Measurements from ENCODE around the gene CILP2. TPM values are rescaled to one million over a fixed set of nuclear protein-coding genes. Genes with fewer than 3 reads are reported as not detected.

The CILP2 gene
- total and polyA plus RNA-seq, 2 donors (not counting 1 experiment from before 2014, with no cell fraction given) = 0.10 to 0.66 TPM

DNA sequence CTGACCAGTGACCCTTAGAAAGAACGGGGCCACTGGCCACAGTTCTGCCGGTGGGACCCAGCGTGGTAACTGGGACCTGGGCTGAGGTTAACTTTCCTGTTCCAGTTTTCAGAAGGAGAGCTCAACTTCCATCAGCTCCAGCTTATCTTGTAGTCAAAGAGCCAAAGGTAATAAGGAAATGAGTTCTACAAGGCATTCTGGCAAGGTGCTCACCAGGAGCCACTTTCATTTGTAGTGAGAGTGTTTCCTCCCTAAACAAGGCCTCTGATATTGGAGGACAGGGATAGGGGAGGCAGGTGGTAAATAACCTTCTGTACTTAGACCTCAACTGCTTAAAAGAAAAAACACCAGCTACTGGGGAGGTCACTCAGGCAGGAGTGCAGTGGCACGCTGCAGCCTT is 42.4 kb downstream of the CILP2 start:
- no peak overlapping the region for H3K4me3 ChIP-seq (replicated peaks in 1 of 4; ENCODE audit: control extremely low read depth in 1 of 4, insufficient read depth in 1 of 4, low read depth in 3 of 4, low read length in 4 of 4)
- H3K27me3 ChIP-seq (ENCODE audit: control insufficient read depth, insufficient read depth, low read length) = no peaks in the 10 kb centered on the region
- TF ChIP-seq, protein P1, sequence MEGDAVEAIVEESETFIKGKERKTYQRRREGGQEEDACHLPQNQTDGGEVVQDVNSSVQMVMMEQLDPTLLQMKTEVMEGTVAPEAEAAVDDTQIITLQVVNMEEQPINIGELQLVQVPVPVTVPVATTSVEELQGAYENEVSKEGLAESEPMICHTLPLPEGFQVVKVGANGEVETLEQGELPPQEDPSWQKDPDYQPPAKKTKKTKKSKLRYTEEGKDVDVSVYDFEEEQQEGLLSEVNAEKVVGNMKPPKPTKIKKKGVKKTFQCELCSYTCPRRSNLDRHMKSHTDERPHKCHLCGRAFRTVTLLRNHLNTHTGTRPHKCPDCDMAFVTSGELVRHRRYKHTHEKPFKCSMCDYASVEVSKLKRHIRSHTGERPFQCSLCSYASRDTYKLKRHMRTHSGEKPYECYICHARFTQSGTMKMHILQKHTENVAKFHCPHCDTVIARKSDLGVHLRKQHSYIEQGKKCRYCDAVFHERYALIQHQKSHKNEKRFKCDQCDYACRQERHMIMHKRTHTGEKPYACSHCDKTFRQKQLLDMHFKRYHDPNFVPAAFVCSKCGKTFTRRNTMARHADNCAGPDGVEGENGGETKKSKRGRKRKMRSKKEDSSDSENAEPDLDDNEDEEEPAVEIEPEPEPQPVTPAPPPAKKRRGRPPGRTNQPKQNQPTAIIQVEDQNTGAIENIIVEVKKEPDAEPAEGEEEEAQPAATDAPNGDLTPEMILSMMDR (conservative IDR thresholded peaks at IDR 0.05 in 1 of 2, IDR thresholded peaks at IDR 0.05 in 1 of 2; ENCODE audit: low read depth in 1 of 2, low read length in 2 of 2) = no peak
- no peak for TF ChIP-seq EZH2 (IDR thresholded peaks at IDR 0.05; ENCODE audit: low read length, missing control alignments)
- H3K4me1 ChIP-seq (ENCODE audit: control insufficient read depth, extremely low read depth, insufficient read depth, low read length) = no peaks in the 10 kb centered on the region
- no peak for DNase-seq (ENCODE audit: low read depth in 2 of 2)
- H3K79me2 ChIP-seq (ENCODE audit: control insufficient read depth, insufficient read depth, low read length) = no peaks in the 10 kb centered on the region
- no peaks in the 10 kb centered on the region for H3K36me3 ChIP-seq (ENCODE audit: control insufficient read depth, insufficient read depth, low read length)
- no peaks in the 10 kb centered on the region for H3K9me3 ChIP-seq (ENCODE audit: control insufficient read depth, insufficient read depth, low read depth, low read length)
- no peaks in the 10 kb centered on the region for H4K20me1 ChIP-seq (ENCODE audit: control insufficient read depth, extremely low read depth, insufficient read depth, low read length)
- H3K4me2 ChIP-seq (ENCODE audit: extremely low read depth, insufficient read depth, low read length) = no peak overlapping the region
- H2AFZ ChIP-seq (ENCODE audit: low read length) = no peak overlapping the region
- H3K9ac ChIP-seq (ENCODE audit: insufficient read depth, low read length) = no peak overlapping the region
- no peak overlapping the region for H3K27ac ChIP-seq (ENCODE audit: insufficient read depth, low read length)

- no peaks in the 10 kb centered on the region for H3K36me3 ChIP-seq (ENCODE audit: control insufficient read depth, insufficient read depth, low read length)
- H3K4me2 ChIP-seq (ENCODE audit: extremely low read depth, insufficient read depth, low read length) = no peak overlapping the region
- no peak overlapping the region for H3K4me3 ChIP-seq (replicated peaks in 1 of 4; ENCODE audit: control extremely low read depth in 1 of 4, insufficient read depth in 1 of 4, low read depth in 3 of 4, low read length in 4 of 4)
- no peaks in the 10 kb centered on the region for H3K9me3 ChIP-seq (ENCODE audit: control insufficient read depth, insufficient read depth, low read depth, low read length)
- H3K27ac ChIP-seq (ENCODE audit: insufficient read depth, low read length) = no peak overlapping the region
- H4K20me1 ChIP-seq (ENCODE audit: control insufficient read depth, extremely low read depth, insufficient read depth, low read length) = no peaks in the 10 kb centered on the region
- no peaks in the 10 kb centered on the region for H3K79me2 ChIP-seq (ENCODE audit: control insufficient read depth, insufficient read depth, low read length)
- no peak overlapping the region for H2AFZ ChIP-seq (ENCODE audit: low read length)
- no peaks in the 10 kb centered on the region for H3K27me3 ChIP-seq (ENCODE audit: control insufficient read depth, insufficient read depth, low read length)
- H3K4me1 ChIP-seq (ENCODE audit: control insufficient read depth, extremely low read depth, insufficient read depth, low read length) = no peaks in the 10 kb centered on the region
- no peak overlapping the region for H3K9ac ChIP-seq (ENCODE audit: insufficient read depth, low read length)
- DNase-seq (ENCODE audit: low read depth in 2 of 2) = no peak
- TF ChIP-seq EZH2 (IDR thresholded peaks at IDR 0.05; ENCODE audit: low read length, missing control alignments) = no peak
These were observed 43.3 kb downstream of the CILP2 start for GRCh38 chr19:19581391-19581790.

- H3K36me3 ChIP-seq (ENCODE audit: control insufficient read depth, insufficient read depth, low read length) = no peaks in the 10 kb centered on the region
- no peaks in the 10 kb centered on the region for H3K27me3 ChIP-seq (ENCODE audit: control insufficient read depth, insufficient read depth, low read length)
- TF ChIP-seq, protein P1 (conservative IDR thresholded peaks at IDR 0.05 in 1 of 2, IDR thresholded peaks at IDR 0.05 in 1 of 2; ENCODE audit: low read depth in 1 of 2, low read length in 2 of 2) = no peak
- TF ChIP-seq EZH2 (IDR thresholded peaks at IDR 0.05; ENCODE audit: low read length, missing control alignments) = no peak
- H3K27ac ChIP-seq (ENCODE audit: insufficient read depth, low read length) = no peak overlapping the region
- no peak overlapping the region for H3K4me3 ChIP-seq (replicated peaks in 1 of 4; ENCODE audit: control extremely low read depth in 1 of 4, insufficient read depth in 1 of 4, low read depth in 3 of 4, low read length in 4 of 4)
- no peaks in the 10 kb centered on the region for H3K4me1 ChIP-seq (ENCODE audit: control insufficient read depth, extremely low read depth, insufficient read depth, low read length)
- H2AFZ ChIP-seq (ENCODE audit: low read length) = no peak overlapping the region
- H3K9ac ChIP-seq (ENCODE audit: insufficient read depth, low read length) = no peak overlapping the region
- H3K79me2 ChIP-seq (ENCODE audit: control insufficient read depth, insufficient read depth, low read length) = no peaks in the 10 kb centered on the region
- no peaks in the 10 kb centered on the region for H3K9me3 ChIP-seq (ENCODE audit: control insufficient read depth, insufficient read depth, low read depth, low read length)
- no peak for DNase-seq (ENCODE audit: low read depth in 2 of 2)
- no peak overlapping the region for H3K4me2 ChIP-seq (ENCODE audit: extremely low read depth, insufficient read depth, low read length)
- H4K20me1 ChIP-seq (ENCODE audit: control insufficient read depth, extremely low read depth, insufficient read depth, low read length) = no peaks in the 10 kb centered on the region
These were observed 44.4 kb downstream of the CILP2 start for GRCh38 chr19:19582471-19582870.

Data from fibroblast of lung (primary cell).